Naive thymus-derived CD4-positive, alpha-beta T cell (primary cell): Measurements from ENCODE around the gene FSD1. TPM values are rescaled to one million over a fixed set of nuclear protein-coding genes. Genes with fewer than 3 reads are reported as not detected.
A peak's percentile ranks its signal among the peaks of the same experiment; 100 is the strongest.
"Not testable (repeated sequence)": the region's sequence is repeated elsewhere in the genome, so short reads cannot be mapped to it uniquely, and the experiment has no call there.

Source experiments
- ATAC-seq: fragments of 150-1000 bp; cut with Tn5 transposase; 2 replicates; pipeline ENCODE4 v1.10.0; 2021; ENCODE audit warnings: mild to moderate bottlenecking, moderate library complexity
- CTCF ChIA-PET: fragments of 350-600 bp; sonication (Branson Sonifier 250); formaldehyde crosslinking; loops from one replicate; lab custom pipeline; 2021; ENCODE audit warnings: antibody characterized with exemption; lab: Charles Lee
- POLR2A ChIA-PET: fragments of 350-600 bp; sonication (Branson Sonifier 250); formaldehyde crosslinking; loops from one replicate; lab custom pipeline; 2021; ENCODE audit warnings: antibody characterized with exemption, inconsistent platforms; lab: Charles Lee
- DNase-seq, 9 donors: peaks; one replicate each; pipeline versions ENCODE4 v3.0.0 to v3.0.0-alpha.2; 2020 to 2022; ENCODE audit warnings: mixed read lengths in 1 of 9
- H3K27ac ChIP-seq: one replicate; pipeline ENCODE4 v1.7.0; 2013; ENCODE audit warnings: mild to moderate bottlenecking, low read depth, low read length, moderate library complexity
- H3K27me3 ChIP-seq, 2 donors: one replicate each; pipeline ENCODE4 v1.7.0; 2013; ENCODE audit warnings: low read length in 2 of 2, mild to moderate bottlenecking in 2 of 2, moderate library complexity in 2 of 2; ENCODE audit not compliant: control insufficient read depth in 2 of 2, insufficient read depth in 2 of 2
- H3K36me3 ChIP-seq, 3 experiments: 1 replicate in 2 of 3; 2 replicates in 1 of 3; pipeline ENCODE4 v1.7.0; 2013; ENCODE audit warnings: low read length in 3 of 3, mild to moderate bottlenecking in 3 of 3, moderate library complexity in 1 of 3; ENCODE audit not compliant: insufficient read depth in 3 of 3, control insufficient read depth in 2 of 3
- H3K4me1 ChIP-seq, 2 donors: one replicate each; pipeline ENCODE4 v1.7.0; 2013; ENCODE audit warnings: low read length in 2 of 2, mild to moderate bottlenecking in 2 of 2, moderate library complexity in 1 of 2; ENCODE audit not compliant: control insufficient read depth in 2 of 2, insufficient read depth in 2 of 2
- H3K4me3 ChIP-seq: 2 replicates; pipeline ENCODE4 v1.7.0; 2013; ENCODE audit warnings: mild to moderate bottlenecking, low read length
- H3K9me3 ChIP-seq, 3 experiments: 1 replicate in 2 of 3; 2 replicates in 1 of 3; pipeline ENCODE4 v1.7.0; 2013; ENCODE audit warnings: low read length in 3 of 3; ENCODE audit not compliant: control insufficient read depth in 2 of 3
- H3K27ac Mint-ChIP-seq, 9 donors: one replicate each; pipeline ENCODE4 v1.8.0; 2020 to 2022; ENCODE audit warnings: mixed read lengths in 9 of 9, mild to moderate bottlenecking in 8 of 9, moderate library complexity in 5 of 9, inconsistent platforms in 2 of 9
- H3K27me3 Mint-ChIP-seq, 5 donors: one replicate each; pipeline ENCODE4 v1.8.0; 2021 to 2022; ENCODE audit warnings: mixed read lengths in 5 of 5, mild to moderate bottlenecking in 1 of 5
- H3K36me3 Mint-ChIP-seq, 5 donors: one replicate each; pipeline ENCODE4 v1.8.0; 2020 to 2022; ENCODE audit warnings: mixed read lengths in 5 of 5, mild to moderate bottlenecking in 3 of 5, inconsistent platforms in 1 of 5
- H3K4me1 Mint-ChIP-seq, 7 donors: one replicate each; pipeline ENCODE4 v1.8.0; 2020 to 2022; ENCODE audit warnings: mixed read lengths in 7 of 7, mild to moderate bottlenecking in 3 of 7, inconsistent platforms in 1 of 7
- H3K4me3 Mint-ChIP-seq, 10 donors: one replicate each; pipeline ENCODE4 v1.8.0; 2020 to 2022; ENCODE audit warnings: mild to moderate bottlenecking in 10 of 10, mixed read lengths in 10 of 10, moderate library complexity in 6 of 10, inconsistent platforms in 2 of 10
- H3K9me3 Mint-ChIP-seq, 11 donors: one replicate each; pipeline ENCODE4 v1.8.0; 2020 to 2022; ENCODE audit warnings: mixed read lengths in 11 of 11, mild to moderate bottlenecking in 4 of 11, inconsistent platforms in 1 of 11, moderate library complexity in 1 of 11
- intact Hi-C, 2 donors: fragments of 100-400 bp; cut with micrococcal nuclease; formaldehyde crosslinking; loops; one replicate each; pipeline ENCODE4 v1.15.1; 2023
- polyA plus RNA-seq, 2 donors: library from polyadenylated mRNA; unstranded; fragments of 300-500 nt; fragmentation: Illumina TruSeq; gene quantifications; one replicate each; pipeline ENCODE4 v1.2.3, GENCODE V29; 2021
- total RNA-seq, 6 experiments: library from RNA in 5 of 6; stranded (reverse) in 5 of 6; gene quantifications; 1 replicate in 5 of 6; 2 replicates in 1 of 6; pipeline ENCODE4 v1.2.3 and lab custom pipeline; 2021 to 2026

FSD1 gene
- total and polyA plus RNA-seq, 7 experiments from 2014 or later = 0.95 to 18.9 (median 2.3) TPM

- ChIA-PET CTCF (interaction anchor here (0.8 to 1.0 kb wide), 3 partner anchors 15 to 61 kb away, joined by 3 to 4 read pairs (median 4); partner anchors contain the start of gene MPND), POLR2A (interaction anchor here (0.6 to 1.3 kb wide), 8 partner anchors 11 to 640 kb away, joined by 3 to 11 read pairs (median 4); partner anchors contain the start of genes MPND, STAP2 and YJU2)
- Mint-ChIP-seq H3K36me3 (peaks cover 0 to 6% (median 0%) of the 10 kb centered on the region in 5 donors), H3K4me1 (peaks cover 8 to 28% (median 24%) of the 10 kb centered on the region in 7 donors), H3K27me3 (peaks cover 0 to 4% (median 0%) of the 10 kb centered on the region in 5 donors), H3K9me3 (peaks cover 0 to 7% (median 0%) of the 10 kb centered on the region in 11 donors), H3K27ac (peak overlapping the region; percentile 33 to 98 (median 84)), H3K4me3 (peak overlapping the region; percentile 83 to 90 (median 86))
- ATAC-seq = peak; percentile 6
- peak overlapping the region; percentile 61 for H3K4me3 ChIP-seq
- peaks cover 11 to 14% of the 10 kb centered on the region in 2 donors for H3K4me1 ChIP-seq
- intact Hi-C loops = loop anchor here (1.0 to 5.0 kb wide), 12 partner anchors 10 to 891 kb away; partner anchors contain the start of genes TMIGD2 (in 2 of the 2), YJU2 (in 2 of the 2), EEF2 (in 1 of the 2) and HDGFL2 (in 1 of the 2)
- peak overlapping the region; percentile 40 for H3K27ac ChIP-seq
- no peaks in the 10 kb centered on the region for H3K36me3 ChIP-seq
- H3K27me3 ChIP-seq = no peaks in the 10 kb centered on the region
- DNase-seq = no peak
- H3K9me3 ChIP-seq = no peaks in the 10 kb centered on the region
Observed at GRCh38 chr19:4327877-4328242, 23.5 kb downstream of the FSD1 start.

- H3K4me1 Mint-ChIP-seq = peaks cover 8 to 28% (median 24%) of the 10 kb centered on the region in 7 donors
- H3K36me3 ChIP-seq = no peaks in the 10 kb centered on the region
- ATAC-seq = peak; percentile 93
Observed at GRCh38 chr19:4328243-4328990, 24.0 kb downstream of the FSD1 start.

GRCh38 chr19:4328991-4329681, 24.7 kb downstream of the FSD1 start:
- Mint-ChIP-seq H3K4me3 (peak overlapping the region; percentile 83 to 90 (median 87)), H3K4me1 (peaks cover 8 to 28% (median 24%) of the 10 kb centered on the region in 7 donors), H3K27ac (peak overlapping the region in 8 of 9 donors; percentile 72 to 98 (median 88))
- CTCF ChIA-PET, H3K36me3 ChIP-seq, POLR2A ChIA-PET, H3K9me3 Mint-ChIP-seq, H3K27me3 Mint-ChIP-seq, H3K27me3 ChIP-seq, H3K9me3 ChIP-seq, ATAC-seq, H3K36me3 Mint-ChIP-seq: not testable (repeated sequence)
- intact Hi-C loops = loop anchor here (1.0 to 5.0 kb wide), 12 partner anchors 9 to 892 kb away; partner anchors contain the start of genes TMIGD2 (in 2 of the 2), YJU2 (in 2 of the 2), EEF2 (in 1 of the 2) and HDGFL2 (in 1 of the 2)
- peak in 6 of 9 donors; percentile 15 to 46 (median 32) for DNase-seq
- H3K4me1 ChIP-seq = peaks cover 11 to 14% of the 10 kb centered on the region in 2 donors
- peak overlapping the region; percentile 52 for H3K27ac ChIP-seq
- peak overlapping the region; percentile 65 for H3K4me3 ChIP-seq

More at GRCh38 chr19:4328243-4328990, 24.0 kb downstream of the FSD1 start:
- peak overlapping the region; percentile 83 to 90 (median 87) for H3K4me3 Mint-ChIP-seq
- H3K27ac ChIP-seq = peak overlapping the region; percentile 52
- intact Hi-C loops = loop anchor here (1.0 to 5.0 kb wide), 12 partner anchors 10 to 891 kb away; partner anchors contain the start of genes TMIGD2 (in 2 of the 2), YJU2 (in 2 of the 2), EEF2 (in 1 of the 2) and HDGFL2 (in 1 of the 2)
- peaks cover 0 to 6% (median 0%) of the 10 kb centered on the region in 5 donors for H3K36me3 Mint-ChIP-seq
- ChIA-PET POLR2A (interaction anchor here (0.6 to 1.3 kb wide), 8 partner anchors 10 to 640 kb away, joined by 3 to 11 read pairs (median 4); partner anchors contain the start of genes MPND, STAP2 and YJU2), CTCF (interaction anchor here (0.8 to 1.0 kb wide), 3 partner anchors 15 to 62 kb away, joined by 3 to 4 read pairs (median 4); partner anchors contain the start of gene MPND)
- peaks cover 0 to 4% (median 0%) of the 10 kb centered on the region in 5 donors for H3K27me3 Mint-ChIP-seq
- H3K9me3 ChIP-seq = no peaks in the 10 kb centered on the region
- peak; percentile 87 to 96 (median 93) for DNase-seq
- H3K9me3 Mint-ChIP-seq = peaks cover 0 to 7% (median 0%) of the 10 kb centered on the region in 11 donors
- H3K4me3 ChIP-seq = peak overlapping the region; percentile 65
- no peaks in the 10 kb centered on the region for H3K27me3 ChIP-seq
- H3K4me1 ChIP-seq = peaks cover 11 to 14% of the 10 kb centered on the region in 2 donors
- H3K27ac Mint-ChIP-seq = peak overlapping the region; percentile 72 to 98 (median 91)

- intact Hi-C loops = loop anchor here (2.0 to 5.0 kb wide), 3 partner anchors 27 to 893 kb away; partner anchors contain the start of genes HDGFL2 (in 1 of the 2) and TMIGD2 (in 1 of the 2)
- DNase-seq = no peak
- no peak for ATAC-seq
- Mint-ChIP-seq H3K9me3 (peaks cover 0 to 10% (median under 1%) of the 10 kb centered on the region in 11 donors), H3K27me3 (peaks cover 0 to 4% (median 0%) of the 10 kb centered on the region in 5 donors), H3K4me3 (peak overlapping the region in 2 of 10 donors; percentile 29 to 30), H3K4me1 (peaks cover 14 to 29% (median 24%) of the 10 kb centered on the region in 7 donors), H3K27ac (peak overlapping the region in 3 of 9 donors; percentile 18 to 43 (median 28)), H3K36me3 (peaks cover 0 to 14% (median 0%) of the 10 kb centered on the region in 5 donors)
- ChIA-PET POLR2A (no interaction called here), CTCF (interaction anchor here (0.7 kb wide), 1 partner anchor 9 kb away, joined by 4 read pairs; the partner anchor contains the start of gene STAP2)
- H3K9me3 ChIP-seq = no peaks in the 10 kb centered on the region
- no peak overlapping the region for H3K27ac ChIP-seq
- H3K4me3 ChIP-seq = no peak overlapping the region
- H3K27me3 ChIP-seq = no peaks in the 10 kb centered on the region
- peaks cover 11 to 14% of the 10 kb centered on the region in 2 donors for H3K4me1 ChIP-seq
- no peaks in the 10 kb centered on the region for H3K36me3 ChIP-seq
Observed at GRCh38 chr19:4329858-4330257, 25.5 kb downstream of the FSD1 start.

GRCh38 chr19:4334929-4335570, 30.7 kb downstream of the FSD1 start:
- Mint-ChIP-seq H3K9me3 (peaks cover 0 to 15% (median 0%) of the 10 kb centered on the region in 11 donors), H3K27me3 (no peaks in the 10 kb centered on the region), H3K36me3 (peaks cover 0 to 14% (median 0%) of the 10 kb centered on the region in 5 donors), H3K4me1 (peaks cover 10 to 24% (median 19%) of the 10 kb centered on the region in 7 donors), H3K4me3 (peak overlapping the region in 1 of 10 donors; percentile 13), H3K27ac (peak overlapping the region in 1 of 9 donors; percentile 10)
- DNase-seq (no peak), ATAC-seq (no peak)
- H3K27ac ChIP-seq = no peak overlapping the region
- H3K4me3 ChIP-seq = no peak overlapping the region
- H3K36me3 ChIP-seq = no peaks in the 10 kb centered on the region
- ChIA-PET POLR2A (no interaction called here), CTCF (no interaction called here)
- H3K27me3 ChIP-seq = no peaks in the 10 kb centered on the region
- H3K4me1 ChIP-seq = peaks cover 0 to 8% of the 10 kb centered on the region in 2 donors
- H3K9me3 ChIP-seq = no peaks in the 10 kb centered on the region
- intact Hi-C loops = no loop called here
